CD4-positive, alpha-beta memory T cell (primary cell): ENCODE results near the gene CLSTN2. TPM values are rescaled to one million over a fixed set of nuclear protein-coding genes. Genes with fewer than 3 reads are reported as not detected.

Source experiments
- CTCF ChIA-PET: fragments of 350-600 bp; sonication (Branson Sonifier 250); formaldehyde crosslinking; loops from one replicate; lab custom pipeline; 2021; ENCODE audit warnings: inconsistent platforms; ENCODE audit not compliant: partially characterized antibody; lab: Charles Lee
- POLR2A ChIA-PET: fragments of 350-600 bp; sonication (Branson Sonifier 250); formaldehyde crosslinking; loops from one replicate; lab custom pipeline; 2021; ENCODE audit not compliant: partially characterized antibody; lab: Charles Lee
- DNase-seq, 5 donors: peaks; one replicate each; pipeline versions ENCODE4 v3.0.0 to v3.0.0-alpha.2; 2020 to 2022; ENCODE audit warnings: mixed read lengths in 1 of 5
- H3K27ac ChIP-seq: one replicate; pipeline ENCODE4 v1.7.0; 2013; ENCODE audit warnings: low read depth, low read length
- H3K27me3 ChIP-seq: 2 replicates; pipeline ENCODE4 v1.7.0; 2013; ENCODE audit warnings: mild to moderate bottlenecking, low read length, moderate library complexity; ENCODE audit not compliant: insufficient read depth
- H3K36me3 ChIP-seq: 2 replicates; pipeline ENCODE4 v1.7.0; 2013; ENCODE audit warnings: mild to moderate bottlenecking, low read length, moderate library complexity; ENCODE audit not compliant: insufficient read depth
- H3K4me1 ChIP-seq: 2 replicates; pipeline ENCODE4 v1.7.0; 2013; ENCODE audit warnings: mild to moderate bottlenecking, low read length, moderate library complexity; ENCODE audit not compliant: insufficient read depth
- H3K4me3 ChIP-seq, 2 donors: one replicate each; pipeline ENCODE4 v1.7.0; 2013; ENCODE audit warnings: low read length in 2 of 2, mild to moderate bottlenecking in 1 of 2
- H3K9me3 ChIP-seq, 2 donors: one replicate each; pipeline ENCODE4 v1.7.0; 2013; ENCODE audit warnings: low read length in 2 of 2, control low read depth in 1 of 2; ENCODE audit not compliant: control insufficient read depth in 1 of 2
- H3K27ac Mint-ChIP-seq, 7 donors: one replicate each; pipeline ENCODE4 v1.8.0; 2020 to 2021; ENCODE audit warnings: mixed read lengths in 7 of 7, mild to moderate bottlenecking in 6 of 7, inconsistent platforms in 3 of 7, moderate library complexity in 3 of 7
- H3K27me3 Mint-ChIP-seq, 2 donors: one replicate each; pipeline ENCODE4 v1.8.0; 2020 to 2021; ENCODE audit warnings: mixed read lengths in 2 of 2
- H3K36me3 Mint-ChIP-seq, 2 donors: one replicate each; pipeline ENCODE4 v1.8.0; 2020 to 2021; ENCODE audit warnings: mixed read lengths in 2 of 2, inconsistent platforms in 1 of 2, mild to moderate bottlenecking in 1 of 2
- H3K4me1 Mint-ChIP-seq, 4 donors: one replicate each; pipeline ENCODE4 v1.8.0; 2020 to 2021; ENCODE audit warnings: mixed read lengths in 4 of 4, mild to moderate bottlenecking in 1 of 4
- H3K4me3 Mint-ChIP-seq, 8 donors: one replicate each; pipeline ENCODE4 v1.8.0; 2020 to 2021; ENCODE audit warnings: mixed read lengths in 8 of 8, mild to moderate bottlenecking in 7 of 8, moderate library complexity in 6 of 8, inconsistent platforms in 3 of 8
- H3K9me3 Mint-ChIP-seq, 8 donors: one replicate each; pipeline ENCODE4 v1.8.0; 2020 to 2021; ENCODE audit warnings: mixed read lengths in 8 of 8, mild to moderate bottlenecking in 5 of 8, inconsistent platforms in 3 of 8, moderate library complexity in 1 of 8
- intact Hi-C: fragments of 100-400 bp; cut with micrococcal nuclease; formaldehyde crosslinking; loops from one replicate; pipeline ENCODE4 v1.15.1; 2023
- polyA plus RNA-seq, 2 donors: library from polyadenylated mRNA; unstranded; fragments of 300-500 nt; fragmentation: Illumina TruSeq; gene quantifications; one replicate each; pipeline ENCODE4 v1.2.3, GENCODE V29; 2021
- total RNA-seq, 2 experiments: library from RNA; stranded (reverse); gene quantifications; one replicate each; pipeline ENCODE4 v1.2.3, GENCODE V29; 2021

Gene CLSTN2
- total and polyA plus RNA-seq, 4 experiments from 2014 or later, result not detected

- intact Hi-C loops, result no loop called here
- Histone ChIP-seq H3K4me3 (no peak overlapping the region), H3K27ac (no peak overlapping the region), H3K9me3 (no peaks in the 10 kb centered on the region), H3K4me1 (no peaks in the 10 kb centered on the region), H3K27me3 (no peaks in the 10 kb centered on the region), H3K36me3 (no peaks in the 10 kb centered on the region)
- Mint-ChIP-seq H3K9me3 (peaks cover 0 to 15% (median 8%) of the 10 kb centered on the region in 8 donors), H3K4me3 (no peak overlapping the region), H3K4me1 (no peaks in the 10 kb centered on the region), H3K27ac (no peak overlapping the region), H3K27me3 (peaks cover 0 to under 1% of the 10 kb centered on the region in 2 donors), H3K36me3 (no peaks in the 10 kb centered on the region)
- DNase-seq, result no peak
- ChIA-PET CTCF (no interaction called here), POLR2A (no interaction called here)
Observed at GRCh38 chr3:140189267-140189666, 254.3 kb downstream of the CLSTN2 start.

- Histone ChIP-seq H3K27me3 (no peaks in the 10 kb centered on the region), H3K27ac (no peak overlapping the region), H3K9me3 (no peaks in the 10 kb centered on the region), H3K4me3 (no peak overlapping the region), H3K36me3 (no peaks in the 10 kb centered on the region), H3K4me1 (no peaks in the 10 kb centered on the region)
- no peak overlapping the region for H3K4me3 Mint-ChIP-seq
- no peaks in the 10 kb centered on the region for H3K27me3 Mint-ChIP-seq
- H3K36me3 Mint-ChIP-seq, result no peaks in the 10 kb centered on the region
- peaks cover 0 to 18% (median 11%) of the 10 kb centered on the region in 8 donors for H3K9me3 Mint-ChIP-seq
- H3K27ac Mint-ChIP-seq, result no peak overlapping the region
- intact Hi-C loops, result no loop called here
- CTCF ChIA-PET, result no interaction called here
- no peaks in the 10 kb centered on the region for H3K4me1 Mint-ChIP-seq
- no peak for DNase-seq
- POLR2A ChIA-PET, result no interaction called here
Observed at GRCh38 chr3:140189976-140190375, 255.0 kb downstream of the CLSTN2 start.

GRCh38 chr3:140196970-140197369 is 262.0 kb downstream of the CLSTN2 start:
- H3K4me3 Mint-ChIP-seq, result no peak overlapping the region
- ChIA-PET POLR2A (no interaction called here), CTCF (no interaction called here)
- H3K4me3 ChIP-seq, result no peak overlapping the region
- no peaks in the 10 kb centered on the region for H3K4me1 ChIP-seq
- H3K36me3 Mint-ChIP-seq, result no peaks in the 10 kb centered on the region
- H3K27me3 Mint-ChIP-seq, result no peaks in the 10 kb centered on the region
- H3K9me3 Mint-ChIP-seq, result peaks cover 0 to 18% (median 11%) of the 10 kb centered on the region in 8 donors
- no peaks in the 10 kb centered on the region for H3K27me3 ChIP-seq
- no peaks in the 10 kb centered on the region for H3K9me3 ChIP-seq
- no peak for DNase-seq
- no peaks in the 10 kb centered on the region for H3K4me1 Mint-ChIP-seq
- H3K27ac ChIP-seq, result no peak overlapping the region
- intact Hi-C loops, result no loop called here
- H3K36me3 ChIP-seq, result no peaks in the 10 kb centered on the region
- H3K27ac Mint-ChIP-seq, result no peak overlapping the region

GRCh38 chr3:140198242-140198641 is 263.3 kb downstream of the CLSTN2 start:
- no peaks in the 10 kb centered on the region for H3K36me3 Mint-ChIP-seq
- H3K27me3 Mint-ChIP-seq, result no peaks in the 10 kb centered on the region
- no peak overlapping the region for H3K27ac Mint-ChIP-seq
- peaks cover 0 to 15% (median 8%) of the 10 kb centered on the region in 8 donors for H3K9me3 Mint-ChIP-seq
- no peak overlapping the region for H3K4me3 Mint-ChIP-seq
- Histone ChIP-seq H3K36me3 (no peaks in the 10 kb centered on the region), H3K4me1 (no peaks in the 10 kb centered on the region), H3K27ac (no peak overlapping the region), H3K27me3 (no peaks in the 10 kb centered on the region), H3K4me3 (no peak overlapping the region), H3K9me3 (no peaks in the 10 kb centered on the region)
- POLR2A ChIA-PET, result no interaction called here
- no peak for DNase-seq
- CTCF ChIA-PET, result no interaction called here
- intact Hi-C loops, result no loop called here
- no peaks in the 10 kb centered on the region for H3K4me1 Mint-ChIP-seq

- ChIA-PET POLR2A (no interaction called here), CTCF (no interaction called here)
- no peak overlapping the region for H3K27ac Mint-ChIP-seq
- no peak for DNase-seq
- intact Hi-C loops, result no loop called here
- peaks cover 0 to 7% (median 3%) of the 10 kb centered on the region in 8 donors for H3K9me3 Mint-ChIP-seq
- H3K4me1 ChIP-seq, result no peaks in the 10 kb centered on the region
- H3K4me3 Mint-ChIP-seq, result no peak overlapping the region
- H3K27me3 Mint-ChIP-seq, result no peaks in the 10 kb centered on the region
- H3K27me3 ChIP-seq, result no peaks in the 10 kb centered on the region
- no peaks in the 10 kb centered on the region for H3K9me3 ChIP-seq
- no peaks in the 10 kb centered on the region for H3K4me1 Mint-ChIP-seq
- no peaks in the 10 kb centered on the region for H3K36me3 Mint-ChIP-seq
- no peaks in the 10 kb centered on the region for H3K36me3 ChIP-seq
- H3K27ac ChIP-seq, result no peak overlapping the region
- no peak overlapping the region for H3K4me3 ChIP-seq
Observed at GRCh38 chr3:140199008-140199407, 264.0 kb downstream of the CLSTN2 start.

GRCh38 chr3:140199743-140200142 is 264.8 kb downstream of the CLSTN2 start:
- Mint-ChIP-seq H3K4me3 (no peak overlapping the region), H3K27ac (no peak overlapping the region), H3K9me3 (peaks cover 0 to 4% (median 0%) of the 10 kb centered on the region in 8 donors), H3K4me1 (no peaks in the 10 kb centered on the region), H3K36me3 (no peaks in the 10 kb centered on the region), H3K27me3 (no peaks in the 10 kb centered on the region)
- Histone ChIP-seq H3K9me3 (no peaks in the 10 kb centered on the region), H3K36me3 (no peaks in the 10 kb centered on the region), H3K27ac (no peak overlapping the region), H3K4me1 (no peaks in the 10 kb centered on the region), H3K27me3 (no peaks in the 10 kb centered on the region), H3K4me3 (no peak overlapping the region)
- intact Hi-C loops, result no loop called here
- ChIA-PET POLR2A (no interaction called here), CTCF (no interaction called here)
- DNase-seq, result no peak

GRCh38 chr3:140203510-140203909 is 268.5 kb downstream of the CLSTN2 start:
- no peak overlapping the region for H3K27ac ChIP-seq
- no peak for DNase-seq
- POLR2A ChIA-PET, result no interaction called here
- H3K4me1 Mint-ChIP-seq, result no peaks in the 10 kb centered on the region
- no peaks in the 10 kb centered on the region for H3K9me3 ChIP-seq
- H3K9me3 Mint-ChIP-seq, result no peaks in the 10 kb centered on the region
- H3K36me3 Mint-ChIP-seq, result no peaks in the 10 kb centered on the region
- intact Hi-C loops, result no loop called here
- CTCF ChIA-PET, result no interaction called here
- no peaks in the 10 kb centered on the region for H3K4me1 ChIP-seq
- no peaks in the 10 kb centered on the region for H3K27me3 ChIP-seq
- no peaks in the 10 kb centered on the region for H3K36me3 ChIP-seq
- H3K27me3 Mint-ChIP-seq, result no peaks in the 10 kb centered on the region
- H3K4me3 ChIP-seq, result no peak overlapping the region
- no peak overlapping the region for H3K4me3 Mint-ChIP-seq
- H3K27ac Mint-ChIP-seq, result no peak overlapping the region
